Endothelial cell (in vitro differentiated cells): ENCODE data around the gene PTGER4. TPM values are rescaled to one million over a fixed set of nuclear protein-coding genes. Genes with fewer than 3 reads are reported as not detected.
"Not testable (repeated sequence)": the region's sequence is repeated elsewhere in the genome, so short reads cannot be mapped to it uniquely, and the experiment has no call there.

ENCODE experiments used
- DNase-seq: peaks from one replicate; pipeline ENCODE4 v3.0.0; 2021; ENCODE audit warnings: low spot score
- H3K27ac Mint-ChIP-seq: one replicate; pipeline ENCODE4 v1.8.0; 2021; ENCODE audit warnings: mixed read lengths, inconsistent platforms; ENCODE audit not compliant: unreplicated experiment
- H3K27me3 Mint-ChIP-seq: one replicate; pipeline ENCODE4 v1.8.0; 2021; ENCODE audit warnings: mild to moderate bottlenecking, moderate library complexity, mixed read lengths, inconsistent platforms; ENCODE audit not compliant: unreplicated experiment
- H3K36me3 Mint-ChIP-seq: one replicate; pipeline ENCODE4 v1.8.0; 2021; ENCODE audit warnings: mild to moderate bottlenecking, low read depth, mixed read lengths, inconsistent platforms; ENCODE audit not compliant: unreplicated experiment
- H3K4me1 Mint-ChIP-seq: one replicate; pipeline ENCODE4 v1.8.0; 2021; ENCODE audit warnings: mild to moderate bottlenecking, mixed read lengths, inconsistent platforms; ENCODE audit not compliant: unreplicated experiment
- H3K4me3 Mint-ChIP-seq: one replicate; pipeline ENCODE4 v1.8.0; 2021; ENCODE audit warnings: mild to moderate bottlenecking, mixed read lengths, inconsistent platforms; ENCODE audit not compliant: unreplicated experiment
- H3K9me3 Mint-ChIP-seq: one replicate; pipeline ENCODE4 v1.8.0; 2021; ENCODE audit warnings: mixed read lengths, inconsistent platforms; ENCODE audit not compliant: unreplicated experiment
- total RNA-seq: library from RNA; stranded (reverse); fragmentation: NEBNext Ultra II Directional; extraction: Animal tissue kit (Norgen Biotek cat#: 25700); gene quantifications from one replicate; pipeline ENCODE4 v1.2.1, GENCODE V29; 2021; ENCODE audit not compliant: unreplicated experiment
- TF ChIP-seq, protein P1 (sequence below): fragments of 200-600 bp; sonication (generic); IDR thresholded peaks from one replicate; pipeline ENCODE4 v1.5.0; 2021; ENCODE audit warnings: antibody characterized with exemption; ENCODE audit not compliant: unreplicated experiment

PTGER4 gene
- total RNA-seq, 1 donor from 2014 or later: 0.26 TPM

DNA sequence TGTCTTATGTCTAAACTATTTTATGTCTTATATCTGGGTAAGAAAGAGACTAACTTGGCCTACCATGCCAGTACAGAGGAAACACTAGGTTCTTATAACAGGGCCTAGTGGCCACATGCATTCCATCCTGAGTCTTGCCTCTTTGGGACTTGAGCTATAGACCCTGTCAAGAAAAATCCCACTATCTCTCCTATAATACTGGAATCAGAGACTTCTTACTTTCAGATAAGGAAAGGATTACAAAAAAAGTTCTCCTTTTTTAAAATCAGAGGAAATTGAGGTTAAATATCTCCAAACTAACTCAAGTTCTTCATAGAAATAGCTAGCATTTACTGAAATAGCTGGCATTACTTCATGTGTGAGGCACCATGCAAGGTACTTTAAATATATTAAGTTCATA lies 34.3 kb downstream of the PTGER4 start:
- Mint-ChIP-seq H3K4me3 (no peak overlapping the region), H3K4me1 (no peaks in the 10 kb centered on the region), H3K27me3 (no peaks in the 10 kb centered on the region), H3K27ac (no peak overlapping the region), H3K36me3 (peaks cover 3% of the 10 kb centered on the region), H3K9me3 (no peaks in the 10 kb centered on the region)
- TF ChIP-seq, protein P1, sequence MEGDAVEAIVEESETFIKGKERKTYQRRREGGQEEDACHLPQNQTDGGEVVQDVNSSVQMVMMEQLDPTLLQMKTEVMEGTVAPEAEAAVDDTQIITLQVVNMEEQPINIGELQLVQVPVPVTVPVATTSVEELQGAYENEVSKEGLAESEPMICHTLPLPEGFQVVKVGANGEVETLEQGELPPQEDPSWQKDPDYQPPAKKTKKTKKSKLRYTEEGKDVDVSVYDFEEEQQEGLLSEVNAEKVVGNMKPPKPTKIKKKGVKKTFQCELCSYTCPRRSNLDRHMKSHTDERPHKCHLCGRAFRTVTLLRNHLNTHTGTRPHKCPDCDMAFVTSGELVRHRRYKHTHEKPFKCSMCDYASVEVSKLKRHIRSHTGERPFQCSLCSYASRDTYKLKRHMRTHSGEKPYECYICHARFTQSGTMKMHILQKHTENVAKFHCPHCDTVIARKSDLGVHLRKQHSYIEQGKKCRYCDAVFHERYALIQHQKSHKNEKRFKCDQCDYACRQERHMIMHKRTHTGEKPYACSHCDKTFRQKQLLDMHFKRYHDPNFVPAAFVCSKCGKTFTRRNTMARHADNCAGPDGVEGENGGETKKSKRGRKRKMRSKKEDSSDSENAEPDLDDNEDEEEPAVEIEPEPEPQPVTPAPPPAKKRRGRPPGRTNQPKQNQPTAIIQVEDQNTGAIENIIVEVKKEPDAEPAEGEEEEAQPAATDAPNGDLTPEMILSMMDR: no peak
- DNase-seq: no peak

DNA sequence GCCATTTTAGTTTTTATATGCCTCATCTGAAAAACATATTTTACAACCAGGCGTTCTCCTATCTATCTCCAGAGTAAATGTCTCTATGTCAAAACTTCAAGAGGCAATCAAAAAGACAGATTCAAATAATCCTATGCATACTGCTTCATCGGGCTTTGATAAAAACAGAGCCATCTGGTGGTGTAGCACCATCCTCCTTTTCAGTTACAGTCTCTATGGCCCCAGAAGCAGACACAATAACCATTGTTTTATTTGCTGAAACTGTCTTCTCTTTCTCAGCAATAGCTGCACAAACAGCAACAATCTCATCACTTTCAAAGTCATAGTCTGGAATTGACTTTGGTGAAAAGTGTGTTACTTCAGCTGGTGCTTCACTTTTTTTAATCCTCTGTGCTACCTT lies 36.3 kb downstream of the PTGER4 start:
- DNase-seq: no peak
- no peaks in the 10 kb centered on the region for H3K4me1 Mint-ChIP-seq
- no peak overlapping the region for H3K27ac Mint-ChIP-seq
- no peaks in the 10 kb centered on the region for H3K27me3 Mint-ChIP-seq
- no peaks in the 10 kb centered on the region for H3K9me3 Mint-ChIP-seq
- peaks cover 5% of the 10 kb centered on the region for H3K36me3 Mint-ChIP-seq
- TF ChIP-seq, protein P1: no peak
- no peak overlapping the region for H3K4me3 Mint-ChIP-seq

DNA sequence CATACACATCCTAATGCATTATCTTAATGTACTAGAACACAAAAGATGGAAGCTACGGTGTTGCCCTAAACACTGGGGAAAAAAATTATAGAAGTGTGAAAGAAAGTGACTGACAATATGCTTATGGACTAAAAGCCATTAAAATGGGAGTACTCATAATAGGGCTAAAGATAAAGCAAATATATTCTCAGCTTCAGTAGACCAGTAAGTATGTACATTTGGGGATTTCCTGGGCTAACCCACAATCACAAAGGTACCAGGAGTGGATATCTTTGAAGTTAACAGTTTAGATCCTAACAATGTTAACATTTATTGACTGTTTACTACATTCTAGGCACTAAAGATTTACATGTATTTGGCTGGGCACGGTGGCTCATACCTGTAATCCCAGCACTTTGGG lies 36.9 kb downstream of the PTGER4 start:
- TF ChIP-seq, protein P1: no peak
- H3K9me3 Mint-ChIP-seq: no peaks in the 10 kb centered on the region
- no peaks in the 10 kb centered on the region for H3K27me3 Mint-ChIP-seq
- DNase-seq: no peak
- peaks cover 11% of the 10 kb centered on the region for H3K36me3 Mint-ChIP-seq
- no peak overlapping the region for H3K4me3 Mint-ChIP-seq
- no peaks in the 10 kb centered on the region for H3K4me1 Mint-ChIP-seq
- no peak overlapping the region for H3K27ac Mint-ChIP-seq

DNA sequence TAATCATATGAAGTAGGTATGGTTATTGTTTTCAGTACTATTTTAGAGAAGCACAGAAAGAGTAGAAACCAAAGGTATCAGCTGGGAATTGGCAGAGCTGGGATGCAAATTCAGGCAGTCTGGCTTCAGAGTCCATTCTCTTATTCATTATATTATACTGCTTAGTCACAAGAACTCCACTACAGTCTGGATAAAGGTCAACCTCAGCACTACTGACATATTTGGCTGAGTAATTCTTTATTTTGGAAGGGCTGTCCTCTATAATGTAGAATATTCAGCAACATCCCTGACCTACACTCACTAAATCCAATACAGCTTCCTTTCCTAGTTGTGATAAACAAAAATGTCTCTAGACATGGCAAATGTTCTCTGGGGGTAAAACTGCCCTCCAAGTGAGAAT lies 37.6 kb downstream of the PTGER4 start:
- no peak overlapping the region for H3K27ac Mint-ChIP-seq
- peaks cover 2% of the 10 kb centered on the region for H3K27me3 Mint-ChIP-seq
- no peaks in the 10 kb centered on the region for H3K9me3 Mint-ChIP-seq
- no peak overlapping the region for H3K4me3 Mint-ChIP-seq
- TF ChIP-seq, protein P1: no peak
- peaks cover 16% of the 10 kb centered on the region for H3K36me3 Mint-ChIP-seq
- H3K4me1 Mint-ChIP-seq: no peaks in the 10 kb centered on the region
- no peak for DNase-seq

DNA sequence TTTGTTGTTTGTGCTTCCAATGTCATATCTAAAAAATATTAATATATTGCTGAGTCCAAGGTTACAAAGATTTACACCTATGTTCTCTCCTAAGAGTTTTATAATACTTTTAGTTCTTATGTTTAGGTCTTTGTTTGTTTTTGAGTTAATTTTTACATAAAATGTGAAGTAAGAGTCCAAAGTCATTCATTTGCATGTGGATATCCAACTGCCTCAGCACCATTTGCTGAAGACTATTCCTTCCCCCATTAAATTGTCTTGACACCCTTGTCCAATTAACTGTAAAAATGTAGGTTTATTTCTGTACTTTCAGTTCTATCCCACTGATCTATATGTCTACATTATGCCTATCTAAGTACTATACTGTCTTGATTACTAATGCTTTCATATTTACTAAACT lies 40.4 kb downstream of the PTGER4 start:
- DNase-seq: no peak
- Mint-ChIP-seq H3K4me1 (no peaks in the 10 kb centered on the region), H3K27me3 (peaks cover 2% of the 10 kb centered on the region), H3K27ac (no peak overlapping the region), H3K4me3 (no peak overlapping the region), H3K36me3 (peaks cover 17% of the 10 kb centered on the region), H3K9me3 (no peaks in the 10 kb centered on the region)
- TF ChIP-seq, protein P1: no peak

DNA sequence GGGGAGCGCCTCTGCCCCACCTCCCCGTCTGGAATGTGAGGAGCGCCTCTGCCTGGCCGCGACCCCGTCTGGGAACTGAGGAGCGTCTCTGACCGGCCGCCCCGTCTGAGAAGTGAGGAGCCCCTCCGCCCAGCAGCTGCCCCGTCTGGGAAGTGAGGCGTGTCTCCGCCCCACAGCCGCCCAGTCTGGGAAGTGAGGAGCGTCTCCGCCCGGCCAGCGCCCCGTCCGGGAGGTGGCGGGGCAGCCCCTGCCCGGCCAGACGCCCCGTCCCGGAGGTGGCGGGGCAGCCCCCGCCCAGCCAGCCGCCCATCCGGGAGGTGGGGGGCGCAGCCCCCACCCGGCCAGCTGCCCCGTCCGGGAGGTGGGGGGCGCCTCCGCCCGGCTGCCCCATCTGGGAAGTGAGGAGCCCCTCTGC lies 42.8 kb downstream of the PTGER4 start:
- H3K4me1 Mint-ChIP-seq, H3K27me3 Mint-ChIP-seq, DNase-seq, H3K4me3 Mint-ChIP-seq, H3K27ac Mint-ChIP-seq, H3K9me3 Mint-ChIP-seq: not testable (repeated sequence)
- H3K36me3 Mint-ChIP-seq: peaks cover 21% of the 10 kb centered on the region
